T-helper 22 cell (primary cell): ENCODE results near the gene CLCNKA.

Experiments used
- DNase-seq: peaks from one replicate; pipeline ENCODE4 v3.0.0-alpha.2; 2020; ENCODE audit warnings: low read depth

CLCNKA gene

GRCh38 chr1:16078925-16079656 lies 57.3 kb downstream of the CLCNKA start:
- DNase-seq: peak; percentile 41

- DNase-seq: no peak
Measured at GRCh38 chr1:16080422-16081150, 58.8 kb downstream of the CLCNKA start.

DNA sequence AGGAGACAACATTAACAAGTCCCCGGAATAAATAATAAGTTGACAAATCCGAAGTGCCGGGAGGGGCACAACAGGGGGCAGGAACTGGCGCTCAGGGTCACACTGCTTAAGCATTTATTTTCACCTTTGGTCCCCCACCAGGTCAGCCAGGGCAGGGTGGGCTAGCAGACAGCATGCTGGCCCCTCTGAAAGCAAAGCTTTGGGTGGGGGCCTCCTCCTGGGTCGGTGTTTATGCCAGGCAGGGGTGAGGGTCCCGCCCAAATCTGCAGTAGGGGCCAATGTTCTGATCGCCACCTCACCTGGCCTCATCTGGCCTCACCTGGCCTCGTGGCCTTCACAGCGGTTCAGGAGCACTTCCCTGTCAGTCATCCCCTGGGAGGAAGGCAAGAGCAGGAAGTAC lies 59.8 kb downstream of the CLCNKA start:
- DNase-seq: no peak

DNA sequence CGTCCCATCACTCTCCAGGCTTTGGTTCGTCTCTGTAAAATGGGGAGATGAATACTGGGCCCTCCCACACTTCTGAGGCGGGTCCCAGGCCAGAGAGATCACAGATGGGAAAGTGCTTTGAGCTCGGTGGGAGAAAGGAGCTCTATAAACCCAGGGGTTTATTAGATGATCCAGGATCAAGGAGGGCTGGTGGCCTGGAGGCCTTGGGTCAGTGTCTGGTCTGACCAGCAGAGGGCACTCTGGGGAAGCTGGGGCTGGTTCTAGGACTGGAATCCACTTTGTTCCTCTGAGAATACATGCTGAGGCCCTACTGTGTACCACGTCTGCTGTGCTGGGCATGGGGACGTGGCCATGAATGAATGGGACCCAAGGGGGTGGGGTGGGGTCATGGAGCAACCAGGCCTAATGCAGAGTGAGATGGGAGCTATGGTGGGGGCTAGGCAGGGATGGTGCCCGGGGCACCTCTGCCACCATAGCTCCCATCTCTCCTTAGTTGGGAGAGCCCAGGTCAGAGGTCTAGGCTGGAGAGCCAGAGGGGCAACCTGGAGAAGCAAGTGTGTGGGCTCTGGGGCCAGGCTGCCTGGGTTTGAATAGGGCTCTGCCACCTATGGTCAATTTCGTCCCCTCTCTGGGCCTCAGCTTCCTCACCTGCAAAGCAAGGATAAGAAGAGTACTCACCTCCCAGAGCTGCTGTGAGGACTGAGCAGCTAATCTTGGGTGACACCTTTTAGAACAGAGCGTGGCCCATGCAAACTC lies 60.6 kb downstream of the CLCNKA start:
- no peak for DNase-seq

GRCh38 chr1:16083486-16083885 lies 61.6 kb downstream of the CLCNKA start:
- no peak for DNase-seq
